GM19468 (cell line): ENCODE results near the gene AMDHD2.
"Not testable (repeated sequence)": the region's sequence is repeated elsewhere in the genome, so short reads cannot be mapped to it uniquely, and the experiment has no call there.

Experiments
- ATAC-seq: cut with Tn5 transposase; IDR thresholded peaks from one replicate; pipeline ENCODE4 v1.9.1; 2021; ENCODE audit warnings: mild to moderate bottlenecking, moderate library complexity, moderate number of reproducible peaks; ENCODE audit not compliant: unreplicated experiment; ENCODE audit errors: extremely low read depth

The AMDHD2 gene

DNA sequence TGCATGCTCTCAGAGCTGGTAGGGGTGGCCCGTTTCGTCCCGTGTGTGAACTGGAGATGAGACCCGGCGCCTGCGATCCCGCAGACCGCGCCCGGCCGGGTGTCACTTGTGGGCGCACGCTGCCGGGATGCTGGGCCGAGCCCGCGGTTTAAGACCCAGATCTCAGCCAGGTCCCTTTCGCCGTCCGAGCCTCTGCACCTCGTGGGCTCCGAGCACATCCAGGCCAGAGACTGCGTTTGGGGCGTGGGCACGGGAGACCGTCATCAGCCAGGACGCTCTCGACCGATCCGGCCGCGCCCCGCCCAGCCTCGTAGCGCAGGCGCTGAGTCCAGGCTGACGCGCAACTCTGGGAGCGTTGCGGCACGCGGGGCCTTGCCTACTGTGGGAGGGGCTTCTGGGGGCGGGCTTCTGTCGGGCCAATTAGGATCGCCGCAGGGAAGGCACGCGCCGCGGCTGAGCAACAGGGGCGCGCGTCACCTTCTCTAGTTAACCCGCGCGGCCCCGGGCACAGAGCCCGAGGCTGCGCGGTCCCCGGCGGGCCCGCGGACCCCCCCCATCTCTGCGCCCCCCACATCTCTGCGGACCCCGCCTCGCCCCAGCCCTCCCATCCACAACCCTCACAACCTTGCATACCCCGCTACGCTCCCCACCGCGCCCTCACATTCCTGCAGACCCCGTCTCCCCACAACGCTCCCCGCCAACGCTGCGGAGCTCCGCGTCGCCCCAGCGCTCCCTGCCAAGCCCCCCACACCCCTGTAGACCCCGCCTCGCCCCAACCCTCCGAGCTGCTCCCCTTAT lies 11.7 kb downstream of the AMDHD2 start:
- ATAC-seq: peak; percentile 59

- ATAC-seq: no peak
Observed at GRCh38 chr16:2532494-2533141, 12.4 kb downstream of the AMDHD2 start.

- not testable (repeated sequence) for ATAC-seq
Observed at GRCh38 chr16:2533142-2533755, 13.1 kb downstream of the AMDHD2 start.

- ATAC-seq: no peak
Observed at GRCh38 chr16:2533912-2534311, 13.7 kb downstream of the AMDHD2 start.

DNA sequence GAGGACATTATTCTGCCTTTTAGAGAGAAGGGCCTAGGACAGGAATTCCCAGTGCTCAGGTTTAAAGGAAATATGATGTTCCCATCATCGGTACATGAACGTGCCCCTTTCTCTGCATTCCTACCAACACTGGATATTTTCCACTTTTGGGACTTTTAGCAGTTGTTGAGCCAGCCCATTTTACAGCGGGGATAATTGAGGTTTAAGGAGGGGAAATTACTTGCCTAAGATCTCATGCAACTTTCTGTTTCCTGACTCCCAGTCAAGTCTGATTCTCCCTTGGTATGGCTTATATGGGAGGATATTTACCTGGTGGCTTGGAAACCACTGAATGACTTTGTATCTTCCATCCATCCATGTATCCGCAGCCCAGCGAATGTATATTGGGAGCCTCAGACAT lies 14.2 kb downstream of the AMDHD2 start:
- ATAC-seq: not testable (repeated sequence)

- ATAC-seq: no peak
Observed at GRCh38 chr16:2535625-2536013, 15.4 kb downstream of the AMDHD2 start.

GRCh38 chr16:2537451-2538379 lies 17.5 kb downstream of the AMDHD2 start, which contains the start of gene PDPK1:
Gene PDPK1 (plus strand): TSS chr16:2538021. CDS start chr16:2538113, 92 bp downstream.
- peak; percentile 62 for ATAC-seq

- not testable (repeated sequence) for ATAC-seq
Observed at GRCh38 chr16:2539192-2539844, 19.1 kb downstream of the AMDHD2 start.

GRCh38 chr16:2539845-2540458 lies 19.8 kb downstream of the AMDHD2 start:
- not testable (repeated sequence) for ATAC-seq

- ATAC-seq: not testable (repeated sequence)
Observed at GRCh38 chr16:2540912-2541311, 20.7 kb downstream of the AMDHD2 start.

- not testable (repeated sequence) for ATAC-seq
Observed at GRCh38 chr16:2541409-2541808, 21.2 kb downstream of the AMDHD2 start.

DNA sequence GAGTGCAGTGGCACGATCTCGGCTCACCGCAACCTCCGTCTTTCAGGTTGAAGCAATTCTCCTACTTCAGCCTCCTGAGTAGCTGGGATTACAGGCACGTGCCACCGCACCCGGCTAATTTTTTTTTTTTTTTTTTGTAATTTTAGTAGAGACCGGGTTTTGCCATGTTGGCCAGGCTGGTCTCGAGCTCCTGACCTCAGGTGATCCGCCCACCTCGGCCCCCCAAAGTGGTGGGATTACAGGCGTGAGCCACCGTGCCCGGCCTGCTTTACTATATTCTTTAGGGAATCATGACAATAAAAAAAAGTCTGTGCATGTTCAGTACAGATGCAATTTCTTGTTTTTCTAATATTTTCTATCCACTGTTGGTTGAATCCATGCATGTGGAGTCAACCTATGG lies 23.6 kb downstream of the AMDHD2 start:
- not testable (repeated sequence) for ATAC-seq

GRCh38 chr16:2550283-2550878 lies 30.2 kb downstream of the AMDHD2 start:
- ATAC-seq: not testable (repeated sequence)

DNA sequence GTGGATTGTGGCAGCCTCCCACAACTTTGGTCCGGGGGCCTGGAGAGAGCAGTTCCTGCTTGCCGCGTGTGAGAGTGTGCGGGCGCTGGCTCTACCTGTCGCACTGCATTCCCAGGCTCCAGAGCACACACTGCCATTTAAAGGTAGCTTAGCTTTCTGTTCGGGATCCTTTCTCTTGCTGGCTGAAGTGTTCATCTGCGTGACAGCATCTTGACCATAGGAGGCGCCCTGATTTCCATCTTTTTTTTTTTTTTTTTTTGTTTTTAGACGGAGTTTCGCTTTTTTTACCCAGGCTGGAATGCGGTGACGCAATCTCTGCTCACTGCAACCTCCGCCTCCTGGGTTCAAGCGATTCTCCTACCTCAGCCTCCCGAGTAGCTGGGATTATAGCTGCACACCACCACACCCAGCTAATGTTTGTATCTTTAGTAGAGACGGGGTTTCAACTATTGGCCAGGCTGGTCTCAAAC lies 31.3 kb downstream of the AMDHD2 start:
- not testable (repeated sequence) for ATAC-seq

- not testable (repeated sequence) for ATAC-seq
Observed at GRCh38 chr16:2554709-2555425, 34.7 kb downstream of the AMDHD2 start.

- not testable (repeated sequence) for ATAC-seq
Observed at GRCh38 chr16:2557150-2557549, 37.0 kb downstream of the AMDHD2 start.

- not testable (repeated sequence) for ATAC-seq
Observed at GRCh38 chr16:2560131-2560797, 40.1 kb downstream of the AMDHD2 start.
